Mammary epithelial cell (primary cell): Measurements from ENCODE around the gene TAB2.

Experiments
- EZH2 ChIP-seq: IDR thresholded peaks from 2 replicates; pipeline ENCODE4 v1.6.1; 2012; ENCODE audit warnings: low read length, inconsistent platforms, borderline replicate concordance
- TF ChIP-seq, protein P1 (sequence below), 2 donors: IDR thresholded peaks in 1 of 2; conservative IDR thresholded peaks in 1 of 2; 2 replicates each; pipeline ENCODE4 v1.5.1; 2011 to 2012; ENCODE audit warnings: inconsistent platforms in 2 of 2, low read length in 2 of 2, mild to moderate bottlenecking in 2 of 2, control low read depth in 1 of 2, low read depth in 1 of 2; ENCODE audit not compliant: insufficient read depth in 1 of 2; ENCODE audit errors: extremely low read depth in 1 of 2

DNA sequence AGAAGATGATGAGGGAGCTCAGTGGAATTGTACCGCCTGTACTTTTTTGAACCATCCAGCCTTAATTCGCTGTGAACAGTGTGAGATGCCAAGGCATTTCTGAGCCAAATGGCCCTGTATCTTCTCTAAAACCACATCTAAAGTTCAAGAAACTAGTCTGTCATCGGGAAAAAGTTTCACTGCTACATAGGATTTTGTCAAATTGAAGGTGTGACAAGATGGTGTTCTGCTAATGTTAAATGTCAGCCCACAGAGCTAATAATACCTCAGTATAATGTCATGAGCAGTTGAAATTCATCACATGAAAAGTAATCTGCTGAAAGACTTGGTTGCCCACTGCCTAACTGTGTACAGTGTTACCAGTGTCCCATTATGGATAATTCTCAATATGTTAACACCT is 92.1 kb downstream of the TAB2 start:
- TF ChIP-seq, protein P1, sequence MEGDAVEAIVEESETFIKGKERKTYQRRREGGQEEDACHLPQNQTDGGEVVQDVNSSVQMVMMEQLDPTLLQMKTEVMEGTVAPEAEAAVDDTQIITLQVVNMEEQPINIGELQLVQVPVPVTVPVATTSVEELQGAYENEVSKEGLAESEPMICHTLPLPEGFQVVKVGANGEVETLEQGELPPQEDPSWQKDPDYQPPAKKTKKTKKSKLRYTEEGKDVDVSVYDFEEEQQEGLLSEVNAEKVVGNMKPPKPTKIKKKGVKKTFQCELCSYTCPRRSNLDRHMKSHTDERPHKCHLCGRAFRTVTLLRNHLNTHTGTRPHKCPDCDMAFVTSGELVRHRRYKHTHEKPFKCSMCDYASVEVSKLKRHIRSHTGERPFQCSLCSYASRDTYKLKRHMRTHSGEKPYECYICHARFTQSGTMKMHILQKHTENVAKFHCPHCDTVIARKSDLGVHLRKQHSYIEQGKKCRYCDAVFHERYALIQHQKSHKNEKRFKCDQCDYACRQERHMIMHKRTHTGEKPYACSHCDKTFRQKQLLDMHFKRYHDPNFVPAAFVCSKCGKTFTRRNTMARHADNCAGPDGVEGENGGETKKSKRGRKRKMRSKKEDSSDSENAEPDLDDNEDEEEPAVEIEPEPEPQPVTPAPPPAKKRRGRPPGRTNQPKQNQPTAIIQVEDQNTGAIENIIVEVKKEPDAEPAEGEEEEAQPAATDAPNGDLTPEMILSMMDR (conservative IDR thresholded peaks at IDR 0.05 in 1 of 2, IDR thresholded peaks at IDR 0.05 in 1 of 2; ENCODE audit: extremely low read depth in 1 of 2, insufficient read depth in 1 of 2, low read depth in 1 of 2, low read length in 2 of 2): no peak
- TF ChIP-seq EZH2: no peak
